ENCODE results near the gene TMEM225. TPM values are rescaled to one million over a fixed set of nuclear protein-coding genes. Genes with fewer than 3 reads are reported as not detected.

The TMEM225 gene
- total RNA-seq, 2 experiments from 2014 or later, result not detected

- no peak for DNase-seq
- Mint-ChIP-seq H3K27ac (no peak overlapping the region), H3K4me1 (no peaks in the 10 kb centered on the region), H3K4me3 (no peak overlapping the region), H3K36me3 (no peaks in the 10 kb centered on the region), H3K9me3 (ENCODE audit: low read depth) (peaks cover 2% of the 10 kb centered on the region), H3K27me3 (peaks cover 12% of the 10 kb centered on the region)
- no peak for ATAC-seq
- CTCF ChIA-PET, result no interaction called here
Measured at GRCh38 chr11:123852321-123852720, 33.1 kb downstream of the TMEM225 start.

- Mint-ChIP-seq H3K4me3 (no peak overlapping the region), H3K36me3 (no peaks in the 10 kb centered on the region), H3K27me3 (peaks cover 17% of the 10 kb centered on the region), H3K27ac (no peak overlapping the region), H3K9me3 (ENCODE audit: low read depth) (peaks cover under 1% of the 10 kb centered on the region), H3K4me1 (no peaks in the 10 kb centered on the region)
- CTCF ChIA-PET, result no interaction called here
- no peak for DNase-seq
- ATAC-seq, result no peak
Measured at GRCh38 chr11:123851110-123851509, 34.4 kb downstream of the TMEM225 start.

GRCh38 chr11:123841174-123841573 is 44.3 kb downstream of the TMEM225 start:
- peaks cover 19% of the 10 kb centered on the region for H3K27me3 Mint-ChIP-seq
- DNase-seq (peak; percentile 46), ATAC-seq (peak; percentile 57)
- H3K4me1 Mint-ChIP-seq, result peaks cover 9% of the 10 kb centered on the region
- no peak overlapping the region for H3K4me3 Mint-ChIP-seq
- CTCF ChIA-PET, result no interaction called here
- H3K27ac Mint-ChIP-seq, result peak overlapping the region; percentile 3
- no peaks in the 10 kb centered on the region for H3K9me3 Mint-ChIP-seq (ENCODE audit: low read depth)
- H3K36me3 Mint-ChIP-seq, result no peaks in the 10 kb centered on the region

GRCh38 chr11:123839131-123839530 is 46.3 kb downstream of the TMEM225 start:
- Mint-ChIP-seq H3K27me3 (peaks cover 15% of the 10 kb centered on the region), H3K36me3 (no peaks in the 10 kb centered on the region), H3K4me3 (no peak overlapping the region), H3K27ac (no peak overlapping the region), H3K9me3 (ENCODE audit: low read depth) (no peaks in the 10 kb centered on the region), H3K4me1 (peaks cover 9% of the 10 kb centered on the region)
- CTCF ChIA-PET, result no interaction called here
- DNase-seq, result no peak
- no peak for ATAC-seq

- Mint-ChIP-seq H3K36me3 (no peaks in the 10 kb centered on the region), H3K27me3 (peaks cover 10% of the 10 kb centered on the region)
- DNase-seq, result no peak
Measured at GRCh38 chr11:123838659-123839058, 46.8 kb downstream of the TMEM225 start.

GRCh38 chr11:123838199-123838598 is 47.3 kb downstream of the TMEM225 start:
- peaks cover 9% of the 10 kb centered on the region for H3K4me1 Mint-ChIP-seq
- DNase-seq (no peak), ATAC-seq (no peak)
- CTCF ChIA-PET, result no interaction called here
- peaks cover 10% of the 10 kb centered on the region for H3K27me3 Mint-ChIP-seq
- H3K27ac Mint-ChIP-seq, result no peak overlapping the region
- H3K9me3 Mint-ChIP-seq (ENCODE audit: low read depth), result no peaks in the 10 kb centered on the region
- H3K36me3 Mint-ChIP-seq, result no peaks in the 10 kb centered on the region
- H3K4me3 Mint-ChIP-seq, result no peak overlapping the region

More at GRCh38 chr11:123838659-123839058, 46.8 kb downstream of the TMEM225 start:
- no peak overlapping the region for H3K27ac Mint-ChIP-seq
- ATAC-seq, result no peak
- H3K9me3 Mint-ChIP-seq (ENCODE audit: low read depth), result no peaks in the 10 kb centered on the region
- CTCF ChIA-PET, result no interaction called here
- no peak overlapping the region for H3K4me3 Mint-ChIP-seq
- peaks cover 9% of the 10 kb centered on the region for H3K4me1 Mint-ChIP-seq

- no peaks in the 10 kb centered on the region for H3K4me1 Mint-ChIP-seq
- peaks cover 4% of the 10 kb centered on the region for H3K27me3 Mint-ChIP-seq
- H3K9me3 Mint-ChIP-seq (ENCODE audit: low read depth), result no peaks in the 10 kb centered on the region
- no peak overlapping the region for H3K4me3 Mint-ChIP-seq
- no peaks in the 10 kb centered on the region for H3K36me3 Mint-ChIP-seq
- no peak overlapping the region for H3K27ac Mint-ChIP-seq
- DNase-seq (no peak), ATAC-seq (no peak)
- CTCF ChIA-PET, result no interaction called here
Measured at GRCh38 chr11:123833095-123833494, 52.4 kb downstream of the TMEM225 start.

Other genes with a start within 250 kb of the TMEM225 start
- gene SCN3B, start 231.0 kb downstream of the TMEM225 start, total RNA-seq, result not detected
- 10 to 100 TPM; 12.3 to 21.1 TPM for gene ZNF202, start 144.0 kb downstream of the TMEM225 start, total RNA-seq
- not detected for gene OR6X1, start 131.2 kb downstream of the TMEM225 start, total RNA-seq
- not detected for gene OR6M1, start 79.3 kb downstream of the TMEM225 start, total RNA-seq
- gene OR8D4, start 16.5 kb upstream of the TMEM225 start, total RNA-seq, result not detected
- gene OR4D5, start 53.9 kb upstream of the TMEM225 start, total RNA-seq, result not detected
- gene OR6T1, start 58.2 kb upstream of the TMEM225 start, total RNA-seq, result not detected
- not detected for gene OR10S1, start 92.1 kb upstream of the TMEM225 start, total RNA-seq
- gene OR10G6, start 109.5 kb upstream of the TMEM225 start, total RNA-seq, result not detected
- gene OR10G4, start 127.3 kb upstream of the TMEM225 start, total RNA-seq, result not detected
- gene OR10G9, start 137.3 kb upstream of the TMEM225 start, total RNA-seq, result not detected
- gene OR10G8, start 141.1 kb upstream of the TMEM225 start, total RNA-seq, result not detected
- not detected for gene OR10G7, start 155.7 kb upstream of the TMEM225 start, total RNA-seq
- gene VWA5A, start 229.8 kb upstream of the TMEM225 start, total RNA-seq, result 1 to 10 TPM; 4.1 to 4.8 TPM